Astrocyte (in vitro differentiated cells and primary cell): ENCODE measurements around the gene TTC9C. TPM values are rescaled to one million over a fixed set of nuclear protein-coding genes. Genes with fewer than 3 reads are reported as not detected.

Experiments
- DNase-seq: peaks from one replicate; pipeline ENCODE4 v3.0.0-alpha.2; 2010; ENCODE audit warnings: low read depth
- FAIRE-seq: peaks from 2 replicates; lab custom pipeline; 2011; peaks lifted over from hg19 to GRCh38; lab: Jason Lieb, UNC
- H2AFZ ChIP-seq: 2 replicates; pipeline ENCODE4 v1.6.0; 2012; ENCODE audit warnings: low read depth, low read length, inconsistent platforms
- H3K27ac ChIP-seq: 2 replicates; pipeline ENCODE4 v1.5.1; 2011; ENCODE audit warnings: low read depth, low read length, inconsistent platforms
- H3K27me3 ChIP-seq: 2 replicates; pipeline ENCODE4 v1.6.0; 2011; ENCODE audit warnings: low read length, inconsistent platforms; ENCODE audit not compliant: insufficient read depth
- H3K36me3 ChIP-seq: 2 replicates; pipeline ENCODE4 v1.5.1; 2011; ENCODE audit warnings: low read length, inconsistent platforms; ENCODE audit not compliant: insufficient read depth
- H3K4me1 ChIP-seq: 2 replicates; pipeline ENCODE4 v1.5.1; 2011; ENCODE audit warnings: low read length, inconsistent platforms; ENCODE audit not compliant: insufficient read depth
- H3K4me2 ChIP-seq: 2 replicates; pipeline ENCODE4 v1.6.0; 2012; ENCODE audit warnings: low read length, inconsistent platforms
- H3K4me3 ChIP-seq: 2 replicates; pipeline ENCODE4 v1.5.1; 2011; ENCODE audit warnings: low read depth, mild to moderate bottlenecking, low read length, inconsistent platforms; ENCODE audit not compliant: insufficient read depth
- H3K79me2 ChIP-seq: 2 replicates; pipeline ENCODE4 v1.6.0; 2012; ENCODE audit warnings: mild to moderate bottlenecking, low read length, inconsistent platforms; ENCODE audit not compliant: insufficient read depth
- H3K9ac ChIP-seq: 2 replicates; pipeline ENCODE4 v1.6.0; 2012; ENCODE audit warnings: mild to moderate bottlenecking, low read length, inconsistent platforms
- H3K9me3 ChIP-seq: 2 replicates; pipeline ENCODE4 v1.5.1; 2012; ENCODE audit warnings: low read depth, mild to moderate bottlenecking, low read length, inconsistent platforms; ENCODE audit not compliant: insufficient read depth
- H4K20me1 ChIP-seq: 2 replicates; pipeline ENCODE4 v1.6.0; 2012; ENCODE audit warnings: low read length, inconsistent platforms; ENCODE audit not compliant: insufficient read depth
- H3K27ac Mint-ChIP-seq: one replicate; pipeline ENCODE4 v1.8.0; 2021; ENCODE audit warnings: mild to moderate bottlenecking, mixed read lengths; ENCODE audit not compliant: unreplicated experiment
- H3K27me3 Mint-ChIP-seq: one replicate; pipeline ENCODE4 v1.8.0; 2021; ENCODE audit warnings: low read depth, mixed read lengths; ENCODE audit not compliant: unreplicated experiment
- H3K36me3 Mint-ChIP-seq: one replicate; pipeline ENCODE4 v1.8.0; 2021; ENCODE audit warnings: low read depth, mixed read lengths; ENCODE audit not compliant: unreplicated experiment
- H3K4me1 Mint-ChIP-seq: one replicate; pipeline ENCODE4 v1.8.0; 2021; ENCODE audit warnings: low read depth, mixed read lengths; ENCODE audit not compliant: unreplicated experiment
- H3K4me3 Mint-ChIP-seq: one replicate; pipeline ENCODE4 v1.8.0; 2021; ENCODE audit warnings: mild to moderate bottlenecking, moderate library complexity, mixed read lengths; ENCODE audit not compliant: unreplicated experiment
- H3K9me3 Mint-ChIP-seq: one replicate; pipeline ENCODE4 v1.8.0; 2021; ENCODE audit warnings: mild to moderate bottlenecking, mixed read lengths; ENCODE audit not compliant: unreplicated experiment
- CTCF ChIP-seq: IDR thresholded peaks from 2 replicates; pipeline ENCODE4 v1.5.1; 2011; ENCODE audit warnings: low read depth, mild to moderate bottlenecking, inconsistent platforms, low read length, moderate library complexity; ENCODE audit not compliant: insufficient read depth
- EZH2 ChIP-seq: IDR thresholded peaks from 2 replicates; pipeline ENCODE4 v1.6.1; 2012; ENCODE audit warnings: mild to moderate bottlenecking, low read length, inconsistent platforms; ENCODE audit not compliant: insufficient read depth
- total RNA-seq: library from RNA; stranded (reverse); gene quantifications from 2 replicates; pipeline ENCODE4 v1.2.1, GENCODE V29; 2021

The TTC9C gene
- total RNA-seq, 1 donor from 2014 or later: 51.9 TPM

GRCh38 chr11:62752177-62752785 is 24.0 kb downstream of the TTC9C start:
- Mint-ChIP-seq H3K36me3 (peaks cover 2% of the 10 kb centered on the region), H3K4me3 (peak overlapping the region; percentile 70), H3K27ac (peak overlapping the region; percentile 26), H3K27me3 (no peaks in the 10 kb centered on the region), H3K4me1 (peaks cover 9% of the 10 kb centered on the region), H3K9me3 (no peaks in the 10 kb centered on the region)
- Histone ChIP-seq H3K79me2 (peaks cover 19% of the 10 kb centered on the region), H3K27me3 (no peaks in the 10 kb centered on the region), H3K9ac (no peak overlapping the region), H2AFZ (no peak overlapping the region), H4K20me1 (no peaks in the 10 kb centered on the region), H3K36me3 (no peaks in the 10 kb centered on the region), H3K4me1 (peaks cover 4% of the 10 kb centered on the region), H3K4me2 (no peak overlapping the region), H3K9me3 (no peaks in the 10 kb centered on the region), H3K4me3 (no peak overlapping the region), H3K27ac (no peak overlapping the region)
- no peak for FAIRE-seq
- TF ChIP-seq EZH2: no peak
- TF ChIP-seq CTCF: no peak
- DNase-seq: no peak

GRCh38 chr11:62752994-62753735 is 24.9 kb downstream of the TTC9C start:
- Histone ChIP-seq H3K9me3 (no peaks in the 10 kb centered on the region), H3K4me3 (peak overlapping the region; percentile 85), H4K20me1 (no peaks in the 10 kb centered on the region), H3K4me2 (peak overlapping the region; percentile 81), H2AFZ (peak overlapping the region; percentile 58), H3K9ac (peak overlapping the region; percentile 93), H3K27me3 (no peaks in the 10 kb centered on the region), H3K36me3 (no peaks in the 10 kb centered on the region), H3K27ac (peak overlapping the region; percentile 91), H3K79me2 (peaks cover 19% of the 10 kb centered on the region), H3K4me1 (peaks cover 4% of the 10 kb centered on the region)
- H3K4me3 Mint-ChIP-seq: peak overlapping the region; percentile 97
- TF ChIP-seq EZH2 (no peak), CTCF (no peak)
- no peaks in the 10 kb centered on the region for H3K27me3 Mint-ChIP-seq
- peak overlapping the region; percentile 92 for H3K27ac Mint-ChIP-seq
- no peaks in the 10 kb centered on the region for H3K9me3 Mint-ChIP-seq
- no peak for FAIRE-seq
- peaks cover 2% of the 10 kb centered on the region for H3K36me3 Mint-ChIP-seq
- peaks cover 9% of the 10 kb centered on the region for H3K4me1 Mint-ChIP-seq
- DNase-seq: no peak
